ENCODE results near the gene GTF3C6.
"Not testable (repeated sequence)": the region's sequence is repeated elsewhere in the genome, so short reads cannot be mapped to it uniquely, and the experiment has no call there.

Gene GTF3C6

DNA sequence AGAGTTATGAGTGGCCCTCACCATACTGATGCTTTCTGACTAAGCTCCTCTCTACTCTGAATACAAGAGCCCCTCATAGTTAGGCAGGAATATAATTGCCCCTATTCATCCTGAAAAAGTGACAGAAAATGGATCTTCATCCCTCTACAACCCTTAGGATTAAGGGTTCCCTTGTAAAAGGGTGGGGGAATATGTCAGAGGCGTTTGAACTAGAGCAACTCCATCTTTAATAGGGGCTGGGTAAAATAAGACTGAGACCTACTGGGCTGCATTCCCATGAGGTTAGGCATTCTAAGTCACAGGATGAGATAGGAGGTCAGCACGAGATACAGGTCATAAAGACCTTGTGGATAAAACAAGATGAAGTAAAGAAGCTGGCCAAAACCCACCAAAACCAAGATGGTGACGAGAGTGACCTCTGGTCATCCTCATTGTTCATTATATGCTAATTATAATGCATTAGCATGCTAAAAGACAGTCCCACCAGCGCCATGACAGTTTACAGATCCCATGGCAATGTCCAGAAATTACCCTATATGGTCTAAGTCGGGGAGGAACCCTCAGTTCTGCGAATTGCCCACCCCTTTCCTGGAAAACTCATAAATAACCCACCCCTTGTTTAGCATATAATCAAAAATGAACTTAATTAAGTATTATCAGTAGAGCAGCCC, 4.7 kb upstream of the GTF3C6 start:
- Mint-ChIP-seq H3K4me1 (ENCODE audit: low read depth) (peaks cover 8% of the 10 kb centered on the region), H3K36me3 (ENCODE audit: low read depth) (peaks cover 3% of the 10 kb centered on the region), H3K9me3 (no peaks in the 10 kb centered on the region), H3K4me3 (no peak overlapping the region), H3K27me3 (no peaks in the 10 kb centered on the region), H3K27ac (no peak overlapping the region)
- DNase-seq = no peak

DNA sequence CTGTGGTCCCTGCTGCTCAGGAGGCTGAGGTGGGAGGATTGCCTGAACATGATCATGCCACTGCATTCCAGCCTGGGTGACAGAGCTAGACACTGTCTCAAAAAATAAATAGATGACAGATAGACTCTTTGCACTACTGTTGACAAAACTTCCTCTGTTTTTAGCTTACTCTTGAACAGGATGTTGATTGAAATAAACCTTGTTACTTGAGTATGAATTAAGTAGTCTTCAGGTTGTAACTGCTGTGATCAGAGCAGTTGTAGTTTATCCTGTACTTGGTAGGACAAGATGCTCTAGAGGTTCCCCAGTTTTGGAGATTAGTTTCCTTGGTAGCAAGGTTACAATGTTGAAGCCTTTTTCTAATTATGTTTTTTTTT, 1.5 kb downstream of the GTF3C6 start:
- H3K36me3 Mint-ChIP-seq (ENCODE audit: low read depth) = peaks cover 56% of the 10 kb centered on the region
- H3K4me1 Mint-ChIP-seq (ENCODE audit: low read depth) = peaks cover 16% of the 10 kb centered on the region
- no peak for DNase-seq
- H3K27ac Mint-ChIP-seq = peak overlapping the region; percentile 82
- peak overlapping the region; percentile 64 for H3K4me3 Mint-ChIP-seq
- H3K27me3 Mint-ChIP-seq = no peaks in the 10 kb centered on the region
- no peaks in the 10 kb centered on the region for H3K9me3 Mint-ChIP-seq

DNA sequence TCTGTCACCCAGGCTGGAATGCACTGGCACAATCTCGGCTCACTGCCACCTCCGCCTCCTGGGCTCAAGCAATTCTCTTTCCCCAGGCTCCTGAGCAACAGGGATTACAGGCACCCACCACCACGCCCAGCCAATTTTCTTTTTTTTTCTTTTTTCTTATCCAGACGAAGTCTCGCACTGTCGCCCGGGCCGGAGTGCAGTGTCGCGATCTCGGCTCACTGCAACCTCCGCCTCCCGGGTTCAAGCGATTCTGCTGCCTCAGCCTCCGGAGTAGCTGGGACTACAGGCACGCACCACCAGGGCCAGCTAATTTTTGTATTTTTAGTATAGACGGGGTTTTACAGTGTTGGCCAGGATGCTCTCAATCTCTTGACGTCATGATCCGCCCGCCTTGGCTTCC, 4.1 kb downstream of the GTF3C6 start:
- not testable (repeated sequence) for H3K27ac Mint-ChIP-seq, H3K27me3 Mint-ChIP-seq, H3K4me3 Mint-ChIP-seq, DNase-seq, H3K9me3 Mint-ChIP-seq
- H3K4me1 Mint-ChIP-seq (ENCODE audit: low read depth) = peaks cover 13% of the 10 kb centered on the region
- H3K36me3 Mint-ChIP-seq (ENCODE audit: low read depth) = peaks cover 80% of the 10 kb centered on the region

DNA sequence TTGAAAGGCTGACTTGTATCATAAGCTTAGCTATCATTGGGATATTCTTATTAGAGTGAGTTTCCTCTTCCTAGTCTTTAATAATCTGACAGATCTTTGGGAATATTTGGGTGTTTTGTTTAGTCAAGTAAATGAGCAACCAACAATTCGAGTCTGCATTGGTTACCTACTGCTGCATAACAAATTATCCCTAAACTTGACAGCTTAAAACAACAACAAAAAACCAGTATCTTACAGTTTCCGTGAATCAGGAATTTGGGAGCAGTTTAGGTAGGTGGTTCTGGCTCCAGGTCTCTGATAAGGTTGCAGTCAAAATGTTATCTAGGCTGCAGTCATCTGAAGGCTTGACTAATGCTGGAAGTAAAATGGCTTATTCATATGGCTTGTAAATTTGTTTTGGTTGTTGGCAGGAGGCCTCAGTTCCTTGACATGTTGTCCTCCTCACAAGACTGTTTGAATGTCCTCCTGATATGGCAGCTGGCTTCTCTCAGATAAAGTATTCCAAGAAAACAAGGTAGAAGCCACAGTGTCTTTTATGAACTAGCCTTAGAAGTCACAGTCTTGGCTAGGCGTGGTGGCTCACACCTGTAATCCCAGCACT, 7.2 kb downstream of the GTF3C6 start:
- Mint-ChIP-seq H3K27ac (no peak overlapping the region), H3K27me3 (no peaks in the 10 kb centered on the region), H3K4me1 (ENCODE audit: low read depth) (peaks cover 4% of the 10 kb centered on the region), H3K9me3 (no peaks in the 10 kb centered on the region), H3K4me3 (no peak overlapping the region), H3K36me3 (ENCODE audit: low read depth) (peaks cover 78% of the 10 kb centered on the region)
- DNase-seq = no peak

GRCh38 chr6:110968661-110969060, 10.2 kb downstream of the GTF3C6 start:
- Mint-ChIP-seq H3K27ac (peak overlapping the region; percentile 38), H3K36me3 (ENCODE audit: low read depth) (peaks cover 49% of the 10 kb centered on the region)
- H3K27me3 Mint-ChIP-seq = not testable (repeated sequence)

DNA sequence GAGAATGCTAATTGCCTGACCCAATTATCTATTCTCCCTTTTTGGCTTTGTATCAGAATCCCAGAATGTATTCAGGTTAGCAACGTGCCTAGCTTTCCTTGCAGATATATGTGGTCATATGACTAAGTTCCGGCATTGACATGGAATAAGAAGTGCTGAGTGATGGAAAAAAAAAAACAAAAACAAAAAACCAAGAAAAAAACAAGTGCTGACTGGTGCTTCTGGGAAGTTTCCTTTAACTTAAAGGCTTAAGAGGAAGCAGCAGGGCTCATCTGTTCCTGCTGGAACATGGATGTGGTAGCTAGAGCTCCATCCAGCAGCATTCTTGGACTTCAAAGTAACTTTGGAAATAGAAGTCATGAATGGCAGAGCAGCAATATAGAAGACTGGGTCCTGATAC, 13.0 kb downstream of the GTF3C6 start:
- no peaks in the 10 kb centered on the region for H3K27me3 Mint-ChIP-seq
- no peak for DNase-seq
- H3K4me3 Mint-ChIP-seq = no peak overlapping the region
- no peaks in the 10 kb centered on the region for H3K9me3 Mint-ChIP-seq
- peaks cover 4% of the 10 kb centered on the region for H3K4me1 Mint-ChIP-seq (ENCODE audit: low read depth)
- no peak overlapping the region for H3K27ac Mint-ChIP-seq
- peaks cover 28% of the 10 kb centered on the region for H3K36me3 Mint-ChIP-seq (ENCODE audit: low read depth)

More at GRCh38 chr6:110968661-110969060, 10.2 kb downstream of the GTF3C6 start:
- not testable (repeated sequence) for DNase-seq; H3K4me3 Mint-ChIP-seq; H3K9me3 Mint-ChIP-seq; H3K4me1 Mint-ChIP-seq (ENCODE audit: low read depth)

- H3K4me1 Mint-ChIP-seq (ENCODE audit: low read depth) = peaks cover 28% of the 10 kb centered on the region
Measured at GRCh38 chr6:110976575-110976974, 18.1 kb downstream of the GTF3C6 start.

DNA sequence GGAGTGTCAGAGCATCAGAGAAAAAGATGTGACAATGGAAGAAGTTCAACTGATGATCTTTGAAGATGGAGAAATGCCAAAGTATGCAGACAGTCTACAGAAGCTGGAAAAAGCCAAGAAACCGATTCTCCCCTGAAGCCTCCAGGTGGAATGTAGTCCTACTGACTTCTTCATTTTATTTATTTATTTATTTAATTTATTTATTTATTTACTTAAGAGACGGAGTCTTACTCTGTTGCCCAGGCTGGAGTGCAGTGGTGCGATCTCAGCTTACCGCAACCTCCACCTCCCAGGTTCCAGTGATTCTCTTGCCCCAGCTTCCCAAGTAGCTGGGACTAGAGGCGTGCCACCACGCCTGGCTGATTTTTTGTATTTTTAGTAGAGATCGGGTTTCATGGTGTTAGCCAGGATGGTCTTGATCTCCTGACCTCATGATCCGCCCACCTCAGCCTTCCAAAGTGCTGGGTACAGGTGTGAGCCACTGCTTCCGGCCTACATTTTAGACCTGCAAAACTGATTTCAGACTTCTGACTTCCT, 21.1 kb downstream of the GTF3C6 start:
- H3K36me3 Mint-ChIP-seq (ENCODE audit: low read depth) = peaks cover 62% of the 10 kb centered on the region
- peak overlapping the region; percentile 7 for H3K4me3 Mint-ChIP-seq
- peaks cover 44% of the 10 kb centered on the region for H3K4me1 Mint-ChIP-seq (ENCODE audit: low read depth)
- H3K27me3 Mint-ChIP-seq = no peaks in the 10 kb centered on the region
- no peaks in the 10 kb centered on the region for H3K9me3 Mint-ChIP-seq
- H3K27ac Mint-ChIP-seq = no peak overlapping the region
- DNase-seq = no peak

More at GRCh38 chr6:110976575-110976974, 18.1 kb downstream of the GTF3C6 start:
- DNase-seq = no peak
- Mint-ChIP-seq H3K27ac (no peak overlapping the region), H3K36me3 (ENCODE audit: low read depth) (peaks cover 36% of the 10 kb centered on the region), H3K27me3 (no peaks in the 10 kb centered on the region), H3K4me3 (no peak overlapping the region), H3K9me3 (no peaks in the 10 kb centered on the region)

DNA sequence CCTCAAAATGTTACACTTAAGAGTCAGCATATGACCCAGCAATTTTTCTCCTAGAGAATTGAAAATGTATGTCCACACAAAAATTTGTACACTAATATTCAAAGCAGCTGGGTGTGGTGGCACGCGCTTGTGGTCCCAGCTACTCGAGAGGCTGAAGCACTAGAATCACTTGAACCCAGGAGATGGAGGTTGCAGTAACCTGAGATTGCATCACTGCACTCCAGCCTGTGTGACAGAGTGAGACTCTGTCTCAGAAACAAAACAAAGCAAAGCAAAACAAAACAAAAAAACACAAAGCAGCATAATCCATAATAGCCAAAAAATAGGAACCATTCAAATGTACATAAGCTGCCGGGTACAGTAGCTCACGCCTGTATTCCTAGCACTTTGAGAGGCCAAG, 21.7 kb downstream of the GTF3C6 start:
- Mint-ChIP-seq H3K4me3 (peak overlapping the region; percentile 99), H3K27me3 (no peaks in the 10 kb centered on the region), H3K27ac (peak overlapping the region; percentile 66), H3K36me3 (ENCODE audit: low read depth) (peaks cover 66% of the 10 kb centered on the region), H3K4me1 (ENCODE audit: low read depth) (peaks cover 44% of the 10 kb centered on the region), H3K9me3 (no peaks in the 10 kb centered on the region)
- no peak for DNase-seq

DNA sequence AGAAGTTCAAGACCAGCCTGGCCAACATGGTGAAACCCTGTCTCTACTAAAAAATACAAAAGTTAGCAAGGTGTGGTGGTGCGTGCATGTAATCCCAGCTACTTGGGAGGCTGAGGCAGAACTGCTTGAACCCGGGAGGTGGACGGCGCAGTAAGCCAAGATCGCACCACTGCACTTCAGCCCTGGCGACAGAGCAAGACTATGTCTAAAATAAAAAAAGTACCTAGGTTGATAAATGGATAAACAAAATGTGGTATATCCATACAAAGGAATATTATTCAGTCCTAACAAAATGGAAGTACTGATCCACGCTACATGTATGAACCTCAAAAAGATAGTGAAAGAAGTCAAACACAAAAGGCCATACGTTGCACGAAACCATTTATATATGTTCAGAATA, 22.1 kb downstream of the GTF3C6 start:
- Mint-ChIP-seq H3K9me3 (no peaks in the 10 kb centered on the region), H3K36me3 (ENCODE audit: low read depth) (peaks cover 69% of the 10 kb centered on the region), H3K4me3 (peak overlapping the region; percentile 99)

GRCh38 chr6:110981202-110981600, 22.7 kb downstream of the GTF3C6 start:
- DNase-seq = no peak
- peaks cover 75% of the 10 kb centered on the region for H3K36me3 Mint-ChIP-seq (ENCODE audit: low read depth)
- peak overlapping the region; percentile 99 for H3K4me3 Mint-ChIP-seq
- no peaks in the 10 kb centered on the region for H3K9me3 Mint-ChIP-seq
- H3K27me3 Mint-ChIP-seq = no peaks in the 10 kb centered on the region
- H3K4me1 Mint-ChIP-seq (ENCODE audit: low read depth) = peaks cover 50% of the 10 kb centered on the region
- H3K27ac Mint-ChIP-seq = peak overlapping the region; percentile 100

More for the DNA sequence above, 22.1 kb downstream of the GTF3C6 start:
- Mint-ChIP-seq H3K4me1 (ENCODE audit: low read depth) (peaks cover 45% of the 10 kb centered on the region), H3K27me3 (no peaks in the 10 kb centered on the region), H3K27ac (peak overlapping the region; percentile 100)
- no peak for DNase-seq

GRCh38 chr6:110990840-110991576, 32.5 kb downstream of the GTF3C6 start:
- Mint-ChIP-seq H3K36me3 (ENCODE audit: low read depth) (peaks cover 88% of the 10 kb centered on the region), H3K9me3 (no peaks in the 10 kb centered on the region)

DNA sequence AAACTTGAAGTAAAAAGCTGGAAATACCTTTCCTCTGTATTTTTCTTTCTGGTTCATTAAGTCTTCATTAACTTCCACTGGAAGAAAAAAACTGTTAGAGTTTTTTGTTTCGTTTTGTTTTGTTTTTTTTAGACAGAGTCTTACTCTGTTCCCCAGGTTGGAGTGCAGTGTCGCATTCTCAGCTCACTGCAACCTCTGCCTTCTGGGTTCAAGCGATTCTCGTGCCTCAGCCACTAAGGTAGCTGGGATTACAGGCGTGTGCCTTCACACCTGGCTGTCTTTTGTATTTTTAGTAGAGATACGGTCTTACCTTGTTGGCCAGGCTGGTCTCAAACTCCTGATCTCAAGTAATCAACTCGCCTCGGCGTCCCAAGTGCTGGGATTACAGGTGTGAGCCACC, 38.2 kb downstream of the GTF3C6 start:
- Mint-ChIP-seq H3K36me3 (ENCODE audit: low read depth) (peaks cover 91% of the 10 kb centered on the region), H3K27me3 (no peaks in the 10 kb centered on the region), H3K4me3 (no peak overlapping the region), H3K4me1 (ENCODE audit: low read depth) (peaks cover 5% of the 10 kb centered on the region), H3K27ac (no peak overlapping the region), H3K9me3 (no peaks in the 10 kb centered on the region)
- no peak for DNase-seq

More at GRCh38 chr6:110990840-110991576, 32.5 kb downstream of the GTF3C6 start:
- Mint-ChIP-seq H3K4me3 (no peak overlapping the region), H3K27me3 (no peaks in the 10 kb centered on the region), H3K27ac (peak overlapping the region; percentile 55), H3K4me1 (ENCODE audit: low read depth) (peaks cover 18% of the 10 kb centered on the region)
- no peak for DNase-seq

- Mint-ChIP-seq H3K27me3 (no peaks in the 10 kb centered on the region), H3K4me1 (ENCODE audit: low read depth) (peaks cover 2% of the 10 kb centered on the region), H3K9me3 (no peaks in the 10 kb centered on the region), H3K4me3 (no peak overlapping the region), H3K36me3 (ENCODE audit: low read depth) (peaks cover 92% of the 10 kb centered on the region), H3K27ac (no peak overlapping the region)
- DNase-seq = no peak
Measured at GRCh38 chr6:110999634-111000270, 41.2 kb downstream of the GTF3C6 start.
